ENCODE measurements around the gene SLC25A26.

DNA sequence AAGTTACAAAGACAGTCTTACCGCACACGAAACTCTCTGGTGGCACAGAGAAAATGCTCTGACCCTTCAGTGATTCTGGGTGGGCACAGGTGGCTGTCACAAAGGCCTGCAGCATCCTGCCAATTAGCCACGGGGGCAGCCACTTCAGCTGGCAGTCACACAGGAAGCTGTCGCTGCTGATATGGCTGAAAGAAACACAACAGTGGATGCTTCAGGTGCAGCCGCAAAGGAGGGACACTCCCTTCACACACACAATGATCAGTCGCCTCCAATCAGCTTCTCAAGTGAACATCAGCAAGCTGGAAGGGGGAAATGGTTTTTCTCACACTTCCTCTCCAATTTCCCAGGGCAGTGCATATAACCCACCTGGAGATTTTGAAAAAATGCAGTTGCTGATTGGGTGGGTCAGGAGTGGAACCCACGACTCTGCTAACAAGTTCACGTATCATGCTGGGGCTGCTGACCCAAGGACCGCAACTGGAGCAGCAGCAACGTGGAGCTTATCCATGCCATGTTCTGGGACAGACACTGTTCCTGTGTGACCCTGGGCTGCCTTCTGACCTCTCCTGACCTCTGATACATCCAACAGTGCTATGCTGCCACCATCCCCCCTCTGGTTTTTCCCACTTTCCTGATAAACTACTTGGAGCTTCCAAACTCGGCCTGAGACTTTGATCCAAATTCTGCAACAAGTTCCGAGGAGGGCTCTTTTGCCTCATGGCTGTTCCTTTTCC, 173.4 kb downstream of the SLC25A26 start:
- TF ChIP-seq CTCF (IDR thresholded peaks at IDR 0.05) (no peak), POLR2AphosphoS5 (IDR thresholded peaks at IDR 0.05) (no peak), EP300 (IDR thresholded peaks at IDR 0.05; ENCODE audit: low read depth) (no peak)

Measured in transverse colon (tissue), 4 donors.